Osteocyte (in vitro differentiated cells): Measurements from ENCODE around the gene B3GALNT2. TPM values are rescaled to one million over a fixed set of nuclear protein-coding genes. Genes with fewer than 3 reads are reported as not detected.
"Not testable (repeated sequence)": the region's sequence is repeated elsewhere in the genome, so short reads cannot be mapped to it uniquely, and the experiment has no call there.

Experiments
- DNase-seq: peaks from one replicate; pipeline ENCODE4 v3.0.0; 2021; ENCODE audit warnings: mixed read lengths; ENCODE audit not compliant: unreplicated experiment; ENCODE audit errors: extremely low spot score
- H3K27ac Mint-ChIP-seq: one replicate; pipeline ENCODE4 v1.8.0; 2021; ENCODE audit warnings: mild to moderate bottlenecking, mixed read lengths; ENCODE audit not compliant: unreplicated experiment
- H3K27me3 Mint-ChIP-seq: one replicate; pipeline ENCODE4 v1.8.0; 2021; ENCODE audit warnings: mixed read lengths; ENCODE audit not compliant: unreplicated experiment
- H3K36me3 Mint-ChIP-seq: one replicate; pipeline ENCODE4 v1.8.0; 2021; ENCODE audit warnings: mixed read lengths; ENCODE audit not compliant: unreplicated experiment
- H3K4me1 Mint-ChIP-seq: one replicate; pipeline ENCODE4 v1.8.0; 2021; ENCODE audit warnings: mixed read lengths; ENCODE audit not compliant: unreplicated experiment
- H3K4me3 Mint-ChIP-seq: one replicate; pipeline ENCODE4 v1.8.0; 2021; ENCODE audit warnings: mild to moderate bottlenecking, moderate library complexity, mixed read lengths; ENCODE audit not compliant: unreplicated experiment
- H3K9me3 Mint-ChIP-seq: one replicate; pipeline ENCODE4 v1.8.0; 2021; ENCODE audit warnings: mixed read lengths; ENCODE audit not compliant: unreplicated experiment
- total RNA-seq: library from RNA; stranded (reverse); gene quantifications from 2 replicates; pipeline ENCODE4 v1.2.1, GENCODE V29; 2021
- TF ChIP-seq, protein P1 (sequence below): fragments of 200-600 bp; sonication (generic); IDR thresholded peaks from 2 replicates; pipeline ENCODE4 v1.5.0; 2021; ENCODE audit warnings: antibody characterized with exemption, mild to moderate bottlenecking, moderate library complexity

Gene B3GALNT2
- total RNA-seq, 1 donor from 2014 or later, result 31.3 TPM

- H3K27ac Mint-ChIP-seq, result no peak overlapping the region
- H3K4me1 Mint-ChIP-seq, result no peaks in the 10 kb centered on the region
- DNase-seq, result no peak
- no peak overlapping the region for H3K4me3 Mint-ChIP-seq
- H3K9me3 Mint-ChIP-seq, result no peaks in the 10 kb centered on the region
- H3K27me3 Mint-ChIP-seq, result no peaks in the 10 kb centered on the region
- TF ChIP-seq, protein P1, sequence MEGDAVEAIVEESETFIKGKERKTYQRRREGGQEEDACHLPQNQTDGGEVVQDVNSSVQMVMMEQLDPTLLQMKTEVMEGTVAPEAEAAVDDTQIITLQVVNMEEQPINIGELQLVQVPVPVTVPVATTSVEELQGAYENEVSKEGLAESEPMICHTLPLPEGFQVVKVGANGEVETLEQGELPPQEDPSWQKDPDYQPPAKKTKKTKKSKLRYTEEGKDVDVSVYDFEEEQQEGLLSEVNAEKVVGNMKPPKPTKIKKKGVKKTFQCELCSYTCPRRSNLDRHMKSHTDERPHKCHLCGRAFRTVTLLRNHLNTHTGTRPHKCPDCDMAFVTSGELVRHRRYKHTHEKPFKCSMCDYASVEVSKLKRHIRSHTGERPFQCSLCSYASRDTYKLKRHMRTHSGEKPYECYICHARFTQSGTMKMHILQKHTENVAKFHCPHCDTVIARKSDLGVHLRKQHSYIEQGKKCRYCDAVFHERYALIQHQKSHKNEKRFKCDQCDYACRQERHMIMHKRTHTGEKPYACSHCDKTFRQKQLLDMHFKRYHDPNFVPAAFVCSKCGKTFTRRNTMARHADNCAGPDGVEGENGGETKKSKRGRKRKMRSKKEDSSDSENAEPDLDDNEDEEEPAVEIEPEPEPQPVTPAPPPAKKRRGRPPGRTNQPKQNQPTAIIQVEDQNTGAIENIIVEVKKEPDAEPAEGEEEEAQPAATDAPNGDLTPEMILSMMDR, result no peak
- H3K36me3 Mint-ChIP-seq, result no peaks in the 10 kb centered on the region
These were observed 41.2 kb upstream of the B3GALNT2 start for GRCh38 chr1:235545292-235545930.

- not testable (repeated sequence) for H3K36me3 Mint-ChIP-seq, H3K9me3 Mint-ChIP-seq, H3K27ac Mint-ChIP-seq, H3K4me1 Mint-ChIP-seq, H3K27me3 Mint-ChIP-seq, DNase-seq, H3K4me3 Mint-ChIP-seq
These were observed 38.6 kb upstream of the B3GALNT2 start for GRCh38 chr1:235542845-235543244.

DNA sequence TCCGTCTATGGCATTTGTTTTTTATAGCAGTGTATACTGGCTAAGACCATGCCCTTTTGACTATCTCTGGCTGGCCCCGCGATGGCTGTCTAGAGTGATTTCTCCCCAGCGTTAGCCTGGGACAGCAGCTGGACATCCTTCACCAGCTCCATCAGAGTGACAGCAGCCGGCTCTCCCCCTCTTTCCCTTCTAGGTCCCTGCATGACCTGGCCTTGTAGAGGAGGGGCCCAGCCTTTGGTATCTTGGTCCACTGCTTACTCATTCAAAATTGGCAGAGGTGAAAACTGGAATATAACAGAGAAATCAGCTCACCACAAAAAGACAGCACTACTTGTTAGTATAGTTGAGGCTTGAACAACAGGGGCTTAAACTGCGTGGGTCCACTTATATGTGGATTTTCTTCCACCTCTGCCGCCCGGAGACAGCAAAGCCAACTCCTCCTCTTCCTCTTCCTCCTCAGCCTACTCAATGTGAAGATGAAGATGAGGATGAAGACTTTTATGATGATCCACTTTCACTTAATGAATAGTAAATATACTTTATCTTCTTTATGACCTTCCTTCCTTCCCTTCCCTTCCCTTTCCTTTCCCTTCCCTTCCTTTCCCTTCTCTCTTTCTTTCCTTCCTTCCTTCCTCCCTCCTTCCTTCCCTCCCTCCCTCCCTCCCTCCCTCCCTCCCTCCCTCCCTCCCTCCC lies 29.4 kb upstream of the B3GALNT2 start:
- no peak overlapping the region for H3K4me3 Mint-ChIP-seq
- no peaks in the 10 kb centered on the region for H3K36me3 Mint-ChIP-seq
- no peaks in the 10 kb centered on the region for H3K27me3 Mint-ChIP-seq
- TF ChIP-seq, protein P1, result no peak
- peaks cover 10% of the 10 kb centered on the region for H3K4me1 Mint-ChIP-seq
- H3K27ac Mint-ChIP-seq, result peak overlapping the region; percentile 18
- H3K9me3 Mint-ChIP-seq, result peaks cover 6% of the 10 kb centered on the region
- DNase-seq, result no peak

DNA sequence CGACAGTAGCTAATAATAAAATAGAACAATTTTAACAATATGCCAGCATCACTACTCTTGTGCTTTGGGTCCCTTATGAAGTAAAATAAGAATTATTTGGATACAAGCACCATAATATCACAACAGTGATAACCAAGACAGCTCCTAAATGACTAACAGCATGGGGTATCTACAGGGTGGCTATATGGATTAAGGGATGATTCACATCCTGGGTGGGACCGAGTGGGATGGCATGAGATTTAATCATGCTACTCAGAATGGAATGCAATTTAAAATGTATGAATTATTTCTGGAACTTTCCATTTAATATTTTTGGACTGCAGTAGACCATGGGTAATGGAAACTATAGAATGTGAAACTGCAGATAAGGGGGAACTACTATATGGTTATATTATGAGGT lies 28.1 kb upstream of the B3GALNT2 start:
- Mint-ChIP-seq H3K36me3 (no peaks in the 10 kb centered on the region), H3K9me3 (peaks cover 6% of the 10 kb centered on the region), H3K4me3 (no peak overlapping the region), H3K27ac (no peak overlapping the region), H3K27me3 (no peaks in the 10 kb centered on the region), H3K4me1 (peaks cover 10% of the 10 kb centered on the region)
- TF ChIP-seq, protein P1, result no peak
- DNase-seq, result no peak

DNA sequence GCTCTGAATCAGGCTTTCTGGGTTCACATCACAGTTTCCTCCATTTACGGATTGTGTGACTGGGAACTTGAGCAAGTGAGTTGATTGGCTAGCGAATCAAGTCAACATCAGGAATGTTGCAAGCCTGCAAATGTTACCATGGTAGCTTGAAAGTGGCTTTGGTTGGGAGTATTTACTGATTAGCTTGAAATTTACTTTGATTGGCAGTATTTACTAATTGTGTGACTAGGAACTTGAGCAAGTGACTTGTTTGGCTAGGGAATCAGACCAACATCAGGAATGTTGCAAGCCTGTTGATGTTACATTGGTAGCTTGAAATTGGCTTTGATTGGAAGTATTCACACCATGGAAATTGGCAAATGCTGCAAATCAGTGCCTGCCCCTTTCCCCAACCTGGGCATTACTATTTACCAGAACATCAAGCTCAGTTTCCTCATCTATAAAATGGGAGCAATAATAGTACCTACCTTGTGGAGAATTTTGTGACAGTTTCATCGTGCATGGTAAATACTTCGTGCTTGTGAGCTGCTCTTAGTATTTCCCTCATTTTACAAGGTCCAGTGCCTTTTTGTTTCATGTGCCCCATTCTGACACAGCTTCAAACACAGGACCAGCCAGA lies 23.1 kb upstream of the B3GALNT2 start:
- TF ChIP-seq, protein P1, result no peak
- Mint-ChIP-seq H3K4me1 (peaks cover under 1% of the 10 kb centered on the region), H3K36me3 (no peaks in the 10 kb centered on the region), H3K27me3 (no peaks in the 10 kb centered on the region), H3K27ac (no peak overlapping the region), H3K4me3 (no peak overlapping the region), H3K9me3 (peaks cover 6% of the 10 kb centered on the region)
- no peak for DNase-seq
